GM08714 (cell line): ENCODE data around the gene FAM90A1.
"Not testable (repeated sequence)": the region's sequence is repeated elsewhere in the genome, so short reads cannot be mapped to it uniquely, and the experiment has no call there.

ENCODE experiments used
- H3K4me3 ChIP-seq: fragments of 200-500 bp; sonication (Bioruptor generic); 2 replicates; pipeline ENCODE4 v1.5.1; 2014; ENCODE audit warnings: mild to moderate bottlenecking, low read length, inconsistent platforms

FAM90A1 gene

DNA sequence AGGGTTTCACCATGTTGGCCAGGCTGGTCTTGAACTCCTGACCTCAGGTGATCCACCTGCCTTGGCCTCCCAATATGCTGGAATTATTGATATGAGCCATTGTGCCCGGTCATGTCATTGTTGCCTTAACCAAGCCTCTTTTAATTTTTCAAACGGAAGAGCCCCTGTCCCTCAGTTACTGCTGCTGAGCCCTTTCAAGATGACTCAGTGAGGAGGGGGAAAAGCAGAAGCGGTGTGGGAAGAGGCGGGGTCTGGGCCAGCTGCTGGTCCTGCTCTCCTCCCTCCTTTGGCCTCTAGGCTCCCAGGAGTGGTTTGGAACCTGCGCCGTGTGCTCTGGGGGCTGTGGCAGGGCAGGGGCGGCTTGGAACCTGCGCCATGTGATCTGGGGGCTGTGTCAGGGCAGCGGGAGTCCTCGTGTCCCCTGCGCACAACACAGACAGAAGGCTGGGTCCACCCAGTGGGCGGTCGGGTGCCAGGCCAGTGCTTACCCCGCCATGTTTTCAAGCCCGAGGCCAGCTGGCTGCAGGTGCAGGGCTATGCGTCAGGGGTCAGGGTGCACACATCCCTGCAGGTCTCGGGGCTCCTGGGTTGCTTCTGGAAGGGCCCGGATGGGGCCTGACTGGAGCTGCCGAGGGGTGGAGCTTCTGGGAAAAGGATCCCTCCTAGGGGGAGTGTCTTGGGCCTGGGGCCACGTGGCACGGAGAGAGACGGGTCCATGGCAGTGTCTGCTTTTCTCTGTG, at the start of gene FAM90A1:
Gene FAM90A1 (minus strand): TSS at position 627 of the 740 bp plus-strand sequence. CDS start 2,786 bp downstream, outside the sequence.
- peak within 1 kb of the TSS; percentile 72; the same call in 1 of the 2 replicates for H3K4me3 ChIP-seq

- H3K4me3 ChIP-seq, result not testable (repeated sequence)
Observed at GRCh38 chr12:8276397-8276796, 49.0 kb upstream of the FAM90A1 start.

GRCh38 chr12:8266706-8267105, 39.3 kb upstream of the FAM90A1 start:
- H3K4me3 ChIP-seq, result not testable (repeated sequence)

- not testable (repeated sequence) for H3K4me3 ChIP-seq
Observed at GRCh38 chr12:8264236-8264635, 36.8 kb upstream of the FAM90A1 start.

DNA sequence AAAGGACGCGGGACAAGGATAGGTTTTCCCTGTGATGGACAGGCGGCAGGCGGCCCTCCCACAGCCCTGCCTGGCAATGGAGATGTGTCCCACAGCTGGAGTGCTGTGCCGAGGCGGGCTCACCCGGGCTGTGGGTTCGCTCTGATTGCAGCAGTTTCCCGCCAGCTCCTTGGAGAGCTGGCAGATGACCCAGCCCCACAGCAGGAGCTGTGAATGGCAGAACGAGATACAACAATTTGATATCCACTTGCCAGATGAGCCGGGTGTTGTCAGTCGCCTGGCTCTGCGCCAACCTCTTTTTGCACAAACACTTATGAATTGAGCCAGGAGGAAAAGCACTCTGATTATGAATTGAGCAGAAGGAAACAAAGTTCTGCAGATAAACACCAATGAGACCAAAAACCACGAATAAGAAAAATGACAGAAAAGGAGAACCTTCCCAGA, 33.7 kb upstream of the FAM90A1 start:
- H3K4me3 ChIP-seq, result not testable (repeated sequence)

- not testable (repeated sequence) for H3K4me3 ChIP-seq
Observed at GRCh38 chr12:8256356-8256755, 28.9 kb upstream of the FAM90A1 start.

GRCh38 chr12:8254705-8255104, 27.3 kb upstream of the FAM90A1 start:
- not testable (repeated sequence) for H3K4me3 ChIP-seq

DNA sequence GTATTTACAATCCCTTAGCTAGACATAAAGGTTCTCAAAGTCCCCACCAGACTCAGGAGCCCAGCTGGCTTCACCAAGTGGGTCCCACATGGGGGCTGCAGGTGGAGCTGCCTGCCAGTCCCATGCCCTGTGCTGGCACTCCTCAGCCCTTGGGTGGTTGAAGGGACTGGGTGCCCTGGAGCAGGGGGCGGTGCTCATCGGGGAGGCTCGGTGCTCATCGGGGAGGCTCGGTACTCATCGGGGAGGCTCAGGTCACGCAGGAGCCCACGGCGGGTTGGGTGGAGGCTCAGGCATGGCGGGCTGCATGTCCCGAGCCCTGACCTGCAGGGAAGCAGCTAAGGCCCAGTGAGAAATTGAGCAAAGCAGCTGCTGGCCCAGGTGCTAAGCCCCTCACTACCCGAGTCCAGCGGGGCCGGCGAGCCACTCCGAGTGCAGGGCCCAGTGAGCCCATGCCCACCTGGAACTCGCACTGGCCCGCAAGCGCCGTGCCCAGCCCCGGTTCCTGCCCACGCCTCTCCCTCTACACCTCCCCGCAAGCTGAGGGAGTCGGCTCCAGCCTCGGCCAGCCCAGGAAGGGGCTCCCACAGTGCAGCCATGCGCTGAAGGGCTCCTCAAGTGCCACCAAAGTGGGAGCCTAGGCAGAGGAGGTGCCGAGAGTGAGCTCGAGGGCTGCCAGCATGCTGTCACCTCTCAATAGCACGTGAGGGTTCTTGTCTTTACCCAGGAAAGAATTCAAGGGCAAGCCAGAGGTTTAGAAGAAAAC, 24.8 kb upstream of the FAM90A1 start:
- H3K4me3 ChIP-seq, result not testable (repeated sequence)

- H3K4me3 ChIP-seq, result not testable (repeated sequence)
Observed at GRCh38 chr12:8251616-8252015, 24.2 kb upstream of the FAM90A1 start.

GRCh38 chr12:8246941-8247535, 19.6 kb upstream of the FAM90A1 start:
- H3K4me3 ChIP-seq, result not testable (repeated sequence)

DNA sequence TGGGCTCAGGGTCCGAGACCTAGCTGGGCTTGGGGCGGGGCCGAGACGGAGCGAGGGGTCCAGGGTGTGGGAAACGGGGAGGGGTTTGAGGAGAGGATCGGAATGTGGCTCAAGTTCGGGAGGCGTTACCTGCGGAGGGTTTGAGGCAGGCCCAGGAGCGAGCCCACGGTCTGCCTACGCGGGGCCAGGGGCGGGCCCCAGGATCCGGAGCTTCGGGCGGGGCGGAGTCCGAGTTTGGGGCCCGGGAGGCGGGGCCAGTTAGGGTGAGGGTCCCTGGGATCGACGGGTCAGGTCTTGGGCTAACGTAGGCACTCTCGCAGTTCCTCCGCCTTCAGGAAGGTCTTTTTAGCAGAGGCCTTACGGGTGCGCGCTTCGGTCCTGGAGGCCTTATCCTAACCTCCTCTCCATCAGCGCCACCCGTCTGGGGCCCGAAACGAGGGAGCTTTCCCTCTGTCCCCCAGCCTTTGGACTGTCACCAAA, 16.3 kb upstream of the FAM90A1 start:
- H3K4me3 ChIP-seq, result peak overlapping the region; percentile 77; the same call in 1 of the 2 replicates

- peak overlapping the region; percentile 77; the same call in 1 of the 2 replicates for H3K4me3 ChIP-seq
Observed at GRCh38 chr12:8242880-8243681, 15.7 kb upstream of the FAM90A1 start.

- H3K4me3 ChIP-seq, result peak overlapping the region; percentile 64; the same call in 1 of the 2 replicates
Observed at GRCh38 chr12:8242622-8242879, 15.1 kb upstream of the FAM90A1 start.

DNA sequence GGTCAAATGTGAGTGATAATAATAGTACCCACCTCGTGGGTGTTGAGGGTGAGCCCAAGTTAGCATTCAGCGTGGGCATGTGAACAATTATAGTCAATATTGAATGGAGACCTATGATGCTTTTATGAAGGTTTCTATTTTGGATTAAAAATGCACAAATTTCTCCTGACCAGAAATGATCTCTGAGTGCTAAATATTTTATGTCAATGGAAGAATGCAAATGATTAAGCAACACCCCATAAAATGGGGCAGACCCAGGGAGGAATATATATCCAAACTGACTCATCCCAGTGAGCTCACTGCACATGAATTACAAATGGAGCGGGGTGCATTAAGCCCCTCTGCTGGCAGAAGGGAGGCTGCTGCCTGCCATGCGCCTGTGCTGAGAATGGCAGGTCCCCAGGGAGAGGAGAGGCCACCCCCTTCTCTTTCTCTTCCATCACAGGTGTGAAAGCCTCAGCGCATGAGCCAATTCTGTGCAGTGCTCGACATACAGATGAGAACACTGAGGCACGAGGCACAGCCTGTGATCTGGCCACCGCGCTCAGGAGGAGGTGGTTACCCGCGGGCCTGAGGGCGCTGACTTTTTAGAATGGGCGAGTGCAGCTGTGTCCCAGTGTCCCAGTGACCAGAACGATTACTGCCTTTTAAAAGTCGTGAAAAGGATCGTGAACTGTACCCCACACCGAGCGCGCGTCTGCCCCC, 14.7 kb upstream of the FAM90A1 start:
- H3K4me3 ChIP-seq, result peak overlapping the region; percentile 64; the same call in 1 of the 2 replicates

GRCh38 chr12:8240340-8241114, 13.1 kb upstream of the FAM90A1 start:
- H3K4me3 ChIP-seq, result not testable (repeated sequence)

DNA sequence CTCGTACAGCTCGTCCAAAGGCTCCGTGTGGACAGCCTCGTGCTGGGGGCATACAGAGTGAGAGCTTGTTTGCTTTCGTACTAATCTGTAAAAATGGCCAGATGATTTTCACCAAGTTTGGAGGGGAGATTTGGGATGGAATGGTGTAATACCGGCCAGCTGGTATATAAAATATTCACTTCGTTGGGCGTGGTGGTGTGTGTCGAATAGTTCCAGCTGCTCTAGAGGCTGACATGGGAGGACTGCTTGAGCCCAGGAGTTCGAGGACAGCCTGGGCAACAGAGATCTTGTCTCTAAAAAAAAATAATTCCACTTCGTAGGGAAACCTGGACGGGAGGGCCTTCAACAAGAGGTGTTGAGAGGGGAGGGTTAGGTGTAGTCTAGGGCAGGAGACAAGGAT, 9.6 kb upstream of the FAM90A1 start:
- H3K4me3 ChIP-seq, result not testable (repeated sequence)

GRCh38 chr12:8235316-8236157, 8.1 kb upstream of the FAM90A1 start:
- not testable (repeated sequence) for H3K4me3 ChIP-seq

- not testable (repeated sequence) for H3K4me3 ChIP-seq
Observed at GRCh38 chr12:8234746-8235145, 7.3 kb upstream of the FAM90A1 start.
